DND-41 (cell line): ENCODE results near the gene POU2F1.

Experiments
- EZH2 ChIP-seq: IDR thresholded peaks from 3 replicates; pipeline ENCODE4 v1.6.1; 2012; ENCODE audit warnings: borderline replicate concordance, low read depth, mild to moderate bottlenecking, moderate library complexity, low read length, inconsistent platforms; ENCODE audit not compliant: severe bottlenecking
- TF ChIP-seq, protein P1 (sequence below): IDR thresholded peaks from 2 replicates; pipeline ENCODE4 v1.5.1; 2012; ENCODE audit warnings: borderline replicate concordance, low read length, moderate library complexity, mild to moderate bottlenecking; ENCODE audit not compliant: poor library complexity, severe bottlenecking; ENCODE audit errors: extremely low read depth

DNA sequence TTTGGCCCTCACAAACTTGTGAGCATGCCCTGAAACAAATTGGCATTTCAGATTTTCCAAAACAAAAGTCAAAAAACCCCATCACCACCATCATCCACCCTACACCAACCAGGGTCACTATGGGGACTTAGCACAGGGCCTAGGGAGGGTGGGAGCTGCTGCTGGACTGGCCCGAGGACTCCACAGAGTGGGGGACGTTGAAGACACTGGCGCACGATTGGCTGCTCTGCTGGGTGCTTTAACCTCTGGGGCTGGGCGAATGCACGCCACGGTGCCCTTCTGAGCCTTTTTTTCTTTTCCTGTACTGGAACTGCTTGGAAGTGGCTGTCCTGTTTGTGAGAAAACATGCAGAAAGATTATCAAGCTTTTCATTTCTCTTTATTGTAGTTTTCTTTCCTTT, 204.8 kb downstream of the POU2F1 start:
- TF ChIP-seq, protein P1, sequence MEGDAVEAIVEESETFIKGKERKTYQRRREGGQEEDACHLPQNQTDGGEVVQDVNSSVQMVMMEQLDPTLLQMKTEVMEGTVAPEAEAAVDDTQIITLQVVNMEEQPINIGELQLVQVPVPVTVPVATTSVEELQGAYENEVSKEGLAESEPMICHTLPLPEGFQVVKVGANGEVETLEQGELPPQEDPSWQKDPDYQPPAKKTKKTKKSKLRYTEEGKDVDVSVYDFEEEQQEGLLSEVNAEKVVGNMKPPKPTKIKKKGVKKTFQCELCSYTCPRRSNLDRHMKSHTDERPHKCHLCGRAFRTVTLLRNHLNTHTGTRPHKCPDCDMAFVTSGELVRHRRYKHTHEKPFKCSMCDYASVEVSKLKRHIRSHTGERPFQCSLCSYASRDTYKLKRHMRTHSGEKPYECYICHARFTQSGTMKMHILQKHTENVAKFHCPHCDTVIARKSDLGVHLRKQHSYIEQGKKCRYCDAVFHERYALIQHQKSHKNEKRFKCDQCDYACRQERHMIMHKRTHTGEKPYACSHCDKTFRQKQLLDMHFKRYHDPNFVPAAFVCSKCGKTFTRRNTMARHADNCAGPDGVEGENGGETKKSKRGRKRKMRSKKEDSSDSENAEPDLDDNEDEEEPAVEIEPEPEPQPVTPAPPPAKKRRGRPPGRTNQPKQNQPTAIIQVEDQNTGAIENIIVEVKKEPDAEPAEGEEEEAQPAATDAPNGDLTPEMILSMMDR: no peak
- no peak for TF ChIP-seq EZH2
